GM21447 (cell line): ENCODE data around the gene ADCY7.
A peak's percentile ranks its signal among the peaks of the same experiment; 100 is the strongest.

Experiments
- ATAC-seq: cut with Tn5 transposase; IDR thresholded peaks from one replicate; pipeline ENCODE4 v1.9.1; 2021; ENCODE audit not compliant: unreplicated experiment

The ADCY7 gene

DNA sequence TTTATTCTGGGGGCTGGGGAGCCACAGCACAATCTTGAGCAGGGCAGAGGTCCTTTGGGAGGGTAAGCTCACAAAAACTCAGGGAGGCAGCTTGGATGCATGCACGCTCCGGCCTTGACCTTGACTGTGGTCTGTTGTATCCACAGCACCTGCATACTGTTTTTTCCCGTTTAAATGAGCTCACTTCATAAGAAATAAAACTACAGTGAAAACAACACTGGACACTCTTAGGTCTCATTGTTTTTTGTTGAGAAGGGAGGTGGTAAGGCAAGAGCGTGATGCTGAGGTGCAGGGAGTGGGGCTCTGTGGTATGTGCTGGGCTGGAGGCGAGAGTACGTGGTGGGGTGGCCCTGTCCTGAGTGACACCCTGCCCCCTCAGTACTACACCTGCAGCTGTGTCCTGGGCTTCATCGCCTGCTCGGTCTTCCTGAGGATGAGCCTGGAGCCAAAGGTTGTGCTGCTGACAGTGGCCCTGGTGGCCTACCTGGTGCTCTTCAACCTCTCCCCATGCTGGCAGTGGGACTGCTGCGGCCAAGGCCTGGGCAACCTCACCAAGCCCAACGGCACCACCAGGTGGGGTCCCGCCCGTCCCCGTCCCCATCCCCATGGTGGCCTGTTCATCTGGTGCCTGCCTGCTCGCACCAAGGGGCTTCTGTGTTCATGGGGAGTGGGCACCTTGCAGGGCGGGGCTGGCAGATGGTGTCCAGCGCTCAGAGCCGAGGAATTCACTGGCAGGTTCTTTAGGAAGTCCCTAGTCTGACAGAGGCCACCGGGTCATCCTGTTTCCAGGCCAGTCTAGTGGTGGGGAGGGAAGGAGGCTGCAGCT, 44.2 kb downstream of the ADCY7 start:
- no peak for ATAC-seq

DNA sequence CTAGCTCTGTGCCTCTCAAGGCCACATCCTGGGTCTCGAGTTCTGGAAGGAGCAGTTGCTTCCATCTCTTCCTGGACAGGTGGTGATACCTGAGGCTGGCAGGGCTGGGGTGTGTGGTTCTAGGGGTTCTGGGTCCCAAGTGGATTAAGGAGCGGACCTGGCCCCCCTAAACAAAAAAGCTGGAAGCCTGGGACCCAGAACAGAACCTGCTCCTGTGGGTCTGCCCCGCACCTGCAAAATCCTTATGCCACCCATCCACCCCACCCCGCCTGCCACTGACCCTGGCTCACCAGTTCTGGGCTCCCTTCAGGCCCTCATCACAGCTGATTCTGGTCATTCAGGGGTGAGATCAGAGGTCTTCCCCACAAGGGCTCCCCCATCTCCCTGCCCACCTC, 44.8 kb downstream of the ADCY7 start:
- no peak for ATAC-seq

DNA sequence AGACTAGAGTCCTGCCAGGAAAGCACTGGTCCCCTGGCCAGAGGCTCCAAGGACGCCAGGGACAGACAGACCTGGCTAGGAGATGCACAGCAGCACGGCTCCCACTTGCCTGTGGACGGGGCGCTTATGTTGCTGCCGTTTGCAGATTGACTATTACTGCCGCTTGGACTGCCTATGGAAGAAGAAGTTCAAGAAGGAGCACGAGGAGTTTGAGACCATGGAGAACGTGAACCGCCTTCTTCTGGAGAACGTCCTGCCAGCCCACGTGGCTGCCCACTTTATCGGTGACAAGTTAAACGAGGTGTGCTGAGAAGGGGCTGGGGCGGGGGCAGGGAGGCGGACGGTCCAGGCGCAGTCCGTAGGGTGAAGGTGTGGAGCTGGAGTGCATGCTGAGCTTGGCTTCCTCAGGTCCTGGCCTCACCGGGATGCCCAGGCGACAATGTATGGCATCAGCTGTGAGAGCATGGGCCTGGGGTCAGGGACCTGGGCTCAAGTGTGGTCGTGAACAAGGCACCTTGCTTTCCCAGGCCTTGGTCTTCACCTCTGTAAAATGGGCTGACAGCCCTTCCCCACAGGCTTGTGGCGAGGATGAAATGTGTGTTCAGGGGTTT, 45.6 kb downstream of the ADCY7 start:
- ATAC-seq: no peak

DNA sequence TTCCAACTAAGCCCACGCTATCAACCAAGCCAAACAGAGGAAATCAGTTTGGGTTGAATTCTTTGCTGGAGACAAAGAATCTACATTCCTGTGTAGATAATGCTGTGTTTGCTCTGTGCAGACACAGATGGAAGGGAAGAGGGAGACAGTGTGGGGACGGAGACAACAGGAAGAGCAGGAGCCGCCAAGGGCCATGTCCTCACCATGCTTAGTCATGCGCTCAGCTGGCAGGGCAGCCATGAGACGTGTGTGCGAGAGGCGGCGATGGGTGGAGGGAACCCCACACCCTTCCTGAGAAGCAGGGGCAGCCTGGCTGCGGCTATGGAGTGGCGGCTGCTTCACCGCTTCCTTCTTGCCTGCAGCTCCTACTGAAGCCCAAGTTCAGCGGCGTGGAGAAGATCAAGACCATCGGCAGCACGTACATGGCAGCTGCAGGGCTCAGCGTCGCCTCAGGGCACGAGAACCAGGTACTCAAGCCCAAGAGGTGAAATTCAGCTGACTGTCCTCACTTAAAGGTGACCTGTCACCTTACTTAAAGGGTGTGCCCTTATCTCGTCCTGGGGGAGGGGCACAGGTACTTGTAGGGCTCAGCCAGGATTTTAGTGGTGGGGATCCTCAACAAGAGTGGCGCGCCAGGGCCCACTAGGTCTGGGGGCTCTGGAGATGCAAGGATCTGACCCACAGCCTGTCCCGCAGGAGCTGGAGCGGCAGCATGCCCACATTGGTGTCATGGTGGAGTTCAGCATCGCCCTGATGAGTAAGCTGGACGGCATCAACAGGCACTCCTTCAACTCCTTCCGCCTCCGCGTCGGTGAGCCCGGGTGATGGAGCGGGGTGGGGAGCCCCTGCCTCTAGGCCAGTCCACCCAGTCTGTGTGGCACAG, 47.5 kb downstream of the ADCY7 start:
- no peak for ATAC-seq

DNA sequence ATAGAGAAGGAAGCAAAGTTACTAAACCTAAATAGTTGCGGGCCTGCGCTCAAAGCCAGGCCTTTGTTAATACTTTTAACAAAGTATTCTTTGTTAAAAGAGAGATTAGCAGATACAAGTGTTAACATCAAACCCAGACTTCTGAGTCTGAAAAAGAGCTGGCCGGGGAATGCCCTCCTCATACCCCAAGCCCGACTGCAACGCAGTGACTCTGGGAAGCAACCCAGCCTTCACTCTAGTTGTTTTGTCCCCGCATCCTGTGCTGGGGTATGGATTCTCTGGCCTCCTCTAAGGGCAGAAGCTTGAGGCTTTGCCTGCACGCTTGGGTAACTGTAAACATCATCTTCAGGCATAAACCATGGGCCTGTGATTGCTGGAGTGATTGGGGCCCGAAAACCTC, 48.3 kb downstream of the ADCY7 start:
- ATAC-seq: no peak

DNA sequence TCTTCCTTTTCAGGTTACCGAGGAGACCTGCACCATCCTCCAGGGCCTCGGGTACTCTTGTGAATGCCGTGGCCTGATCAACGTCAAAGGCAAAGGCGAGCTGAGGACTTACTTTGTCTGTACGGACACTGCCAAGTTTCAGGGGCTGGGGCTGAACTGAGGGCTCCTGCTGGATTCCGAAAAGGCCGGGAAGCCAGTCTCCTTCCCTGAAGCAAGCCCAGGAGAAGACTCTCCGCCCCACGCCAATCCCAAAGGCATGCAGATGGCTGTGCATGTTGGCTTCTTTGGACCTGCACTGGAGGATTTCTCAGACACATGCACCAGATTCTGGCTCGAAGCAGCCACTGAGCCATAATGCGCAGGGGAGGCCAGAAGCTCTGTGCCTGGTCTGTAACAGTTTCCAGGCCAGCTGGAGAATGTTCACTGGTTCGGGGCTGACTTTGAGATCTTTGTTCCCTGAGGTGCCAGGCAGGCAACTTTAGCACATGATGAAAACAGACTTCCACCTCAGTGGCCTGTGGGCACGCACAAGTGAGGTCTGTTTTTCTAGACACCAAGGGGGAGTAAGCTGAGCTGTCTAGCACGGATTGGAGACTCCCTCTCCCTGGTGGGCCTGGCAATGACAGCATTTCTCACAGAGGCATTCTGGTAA, 49.1 kb downstream of the ADCY7 start:
- ATAC-seq: no peak

DNA sequence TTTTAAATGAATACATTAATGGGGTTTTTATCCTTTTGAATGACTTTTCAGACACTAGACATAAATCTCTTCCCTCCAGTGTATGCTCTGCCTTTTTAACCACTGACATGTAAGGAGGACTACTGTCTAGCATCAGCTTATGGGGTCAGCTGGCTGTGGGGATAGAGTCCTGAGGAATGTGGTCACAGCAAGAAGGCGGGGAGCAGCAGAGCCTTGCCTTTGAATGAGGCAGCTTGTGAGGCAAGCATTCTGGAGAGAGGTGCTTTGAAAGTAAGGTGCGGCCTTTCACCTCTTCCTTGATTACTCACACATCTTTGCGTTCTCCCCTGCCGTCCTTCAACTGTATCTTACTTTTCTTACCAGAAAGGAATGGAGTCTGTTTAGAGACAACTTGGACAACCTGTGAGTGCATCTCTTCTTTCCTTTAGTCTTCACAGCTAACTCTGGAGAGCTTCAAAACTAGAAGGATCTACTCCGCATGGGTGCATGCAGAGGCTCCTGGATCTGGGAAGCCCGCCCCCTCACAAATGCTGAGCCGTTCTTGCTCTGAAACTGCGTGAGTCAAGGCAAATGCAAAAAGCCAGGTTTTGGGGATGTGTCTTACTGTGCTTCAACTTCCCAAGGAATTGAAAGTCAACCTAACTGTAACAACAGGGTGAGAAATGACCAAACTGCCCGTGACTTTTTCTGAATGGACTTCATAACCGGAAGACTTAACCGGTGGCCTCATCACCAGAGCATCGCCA, 49.9 kb downstream of the ADCY7 start:
- no peak for ATAC-seq

DNA sequence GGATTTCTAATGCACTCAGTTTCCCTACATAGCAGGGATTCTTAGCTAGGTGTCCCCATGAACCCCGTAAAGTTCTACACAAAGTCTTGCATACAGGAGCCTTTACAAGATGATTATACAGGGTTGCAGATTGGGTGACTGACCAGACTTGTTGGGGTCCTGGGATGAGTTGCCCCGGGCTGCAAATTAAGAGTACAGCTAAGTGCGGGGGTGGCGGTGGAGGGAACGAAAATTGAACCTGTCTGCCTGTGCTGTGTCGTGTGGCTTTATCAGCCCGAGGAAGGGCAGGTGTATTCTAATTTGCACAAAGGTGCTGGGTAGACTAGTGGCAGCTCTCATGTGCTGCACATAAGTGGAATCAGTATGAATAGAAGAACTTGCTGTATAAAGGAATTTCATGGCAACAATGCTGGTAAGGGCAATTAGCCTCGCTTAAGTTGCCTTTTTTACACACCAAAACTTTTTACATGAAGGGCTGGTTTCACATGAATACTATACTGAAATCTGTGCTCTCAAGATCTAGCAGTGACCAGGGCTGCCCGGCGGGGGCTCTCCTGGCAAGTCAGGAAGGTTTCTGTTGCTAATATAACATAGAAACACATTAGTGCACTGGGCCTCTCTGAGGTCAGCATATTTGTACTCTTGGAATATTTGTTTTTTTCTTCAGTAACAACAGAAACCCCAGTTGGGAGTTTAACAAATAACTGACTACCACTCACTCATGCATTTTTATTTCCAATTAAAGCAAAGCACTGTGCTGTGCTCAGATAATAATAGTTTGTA, 50.7 kb downstream of the ADCY7 start:
- ATAC-seq: no peak

DNA sequence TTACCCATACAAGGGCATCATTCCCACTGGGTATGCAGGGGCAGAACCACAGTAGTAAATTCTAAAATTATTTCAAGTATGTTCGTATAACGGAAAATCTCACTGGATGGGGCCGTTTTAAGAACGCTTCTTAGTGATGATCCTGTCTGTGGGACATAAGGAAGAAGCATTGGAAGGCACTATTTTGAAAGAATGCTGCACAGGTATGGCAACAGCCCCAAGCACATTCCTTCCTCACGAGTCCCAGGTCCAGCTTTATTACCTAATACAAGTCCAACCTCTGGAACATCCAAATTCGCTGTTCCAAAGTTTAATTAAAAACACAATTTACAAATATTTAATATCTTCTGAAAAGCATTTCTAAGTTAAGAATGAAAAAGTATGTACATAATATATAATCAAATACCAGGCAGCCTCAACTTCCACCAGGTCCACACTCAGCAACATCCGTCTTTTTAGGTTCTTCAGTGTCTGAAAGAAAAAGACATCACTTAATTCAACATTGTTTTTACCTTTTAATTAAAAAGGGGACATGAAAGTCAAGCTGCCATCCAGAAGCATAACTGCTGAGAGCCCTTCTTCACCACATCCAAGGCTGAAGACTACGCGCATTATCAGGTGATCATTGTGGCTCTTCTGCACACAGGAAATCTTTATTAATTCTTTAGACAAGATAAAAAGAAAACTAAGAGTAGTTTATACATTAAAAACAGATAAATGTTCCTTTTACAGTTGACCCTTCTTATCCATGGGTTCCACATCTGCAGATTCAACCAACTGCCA, 52.6 kb downstream of the ADCY7 start:
- ATAC-seq: no peak

DNA sequence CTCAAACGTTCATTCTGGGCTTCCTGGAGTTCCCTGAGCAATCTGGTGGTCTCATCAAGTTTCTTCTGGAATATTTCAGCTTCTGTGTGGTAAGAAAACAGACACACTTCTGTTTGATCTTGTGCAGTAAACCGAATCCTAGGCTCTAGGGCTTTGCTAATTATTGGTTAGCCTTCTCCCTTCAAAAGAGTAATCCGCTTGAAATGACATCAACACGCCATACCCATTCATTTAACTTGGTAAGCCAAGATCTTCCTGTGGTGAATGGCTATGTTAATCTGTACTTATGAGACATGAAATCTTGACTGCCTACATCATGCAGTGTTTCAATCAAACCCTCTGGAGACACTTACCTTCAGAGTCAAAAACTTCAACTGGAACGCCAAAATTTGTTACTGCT, 54.0 kb downstream of the ADCY7 start:
- no peak for ATAC-seq

DNA sequence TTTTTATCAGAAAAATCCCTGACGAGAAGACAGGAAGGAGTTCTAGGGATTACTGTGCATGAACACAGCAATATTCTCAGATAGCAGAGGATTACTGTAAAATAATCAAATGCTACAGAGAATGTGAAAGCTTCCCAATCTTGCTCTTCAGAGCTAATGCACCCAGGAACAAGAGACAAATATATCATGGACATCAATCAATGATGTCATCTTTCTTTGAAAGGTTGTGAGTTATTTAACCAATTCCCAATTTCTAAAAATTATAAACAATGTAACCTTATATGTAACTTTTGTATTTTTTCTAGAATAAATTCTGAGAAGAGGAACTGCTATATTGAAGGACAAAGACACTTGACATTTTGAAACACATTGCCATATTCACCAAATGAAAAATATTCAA, 56.0 kb downstream of the ADCY7 start:
- no peak for ATAC-seq

DNA sequence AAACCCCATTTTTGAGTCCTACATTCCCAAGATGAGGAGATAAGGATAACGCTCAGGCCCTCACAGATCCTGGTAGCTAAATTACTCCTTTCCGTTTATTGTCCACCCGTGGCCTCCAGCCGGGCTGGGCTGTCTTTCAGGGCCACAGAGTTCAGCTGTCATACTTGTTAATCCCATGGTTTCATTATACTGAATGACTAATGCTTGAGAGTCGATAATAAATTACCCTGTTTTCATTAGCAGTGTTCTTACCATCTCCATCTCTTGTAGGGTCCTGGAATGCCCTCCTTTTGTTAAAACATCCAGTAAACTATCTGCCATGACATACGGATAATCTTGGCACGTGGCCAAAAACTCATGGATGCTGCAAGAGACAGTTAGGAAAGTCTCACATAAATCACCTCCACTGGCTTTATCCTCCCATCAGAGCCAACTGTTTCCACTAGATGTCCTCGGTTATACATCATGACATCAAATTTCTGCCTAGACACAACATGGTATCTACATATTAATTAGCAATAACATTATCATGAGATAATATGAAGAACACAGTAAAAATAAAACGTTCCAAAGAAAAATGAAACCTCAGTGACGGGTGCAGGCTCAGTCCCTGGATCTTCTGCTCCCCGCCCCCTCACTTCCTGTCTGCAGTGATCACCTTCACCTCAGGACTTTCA, 57.1 kb downstream of the ADCY7 start:
- ATAC-seq: no peak

DNA sequence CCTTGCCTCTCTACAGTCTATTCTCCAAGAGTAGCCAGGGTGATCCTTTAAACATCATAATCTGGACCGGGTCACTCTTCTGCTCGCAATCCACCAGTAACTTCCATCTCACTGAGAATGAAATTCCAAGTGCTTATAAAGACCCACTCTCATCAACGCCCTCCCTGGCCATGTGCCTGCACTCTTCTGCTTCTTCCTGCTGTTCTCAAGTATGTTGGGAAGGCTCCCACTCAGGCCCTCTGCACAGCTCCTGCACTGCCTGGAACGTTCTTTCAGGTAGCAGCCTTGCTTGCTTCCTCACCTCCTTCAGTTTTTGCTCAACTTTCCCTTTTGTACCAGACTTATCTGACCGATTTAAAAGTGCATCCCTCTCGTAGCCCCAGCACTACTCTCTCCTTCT, 58.0 kb downstream of the ADCY7 start:
- ATAC-seq: no peak

DNA sequence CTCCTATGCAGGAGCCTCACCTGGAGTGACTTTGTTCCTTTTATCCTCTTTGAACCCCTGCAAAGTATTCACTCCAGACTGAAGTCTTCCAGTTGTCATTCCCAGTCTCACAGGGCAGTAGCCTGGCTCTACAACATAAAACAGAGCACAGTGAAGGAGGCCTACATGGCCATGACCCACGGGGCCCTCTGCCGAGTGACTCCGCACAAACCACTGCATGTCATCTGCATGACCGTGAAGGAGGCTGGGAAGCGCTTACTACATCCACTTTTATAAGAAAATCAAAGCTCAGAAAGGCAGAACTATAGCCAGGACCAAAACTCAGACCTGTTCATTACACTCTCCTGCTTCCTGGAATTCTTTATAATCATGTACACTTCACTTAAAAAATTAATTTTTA, 59.9 kb downstream of the ADCY7 start:
- no peak for ATAC-seq

DNA sequence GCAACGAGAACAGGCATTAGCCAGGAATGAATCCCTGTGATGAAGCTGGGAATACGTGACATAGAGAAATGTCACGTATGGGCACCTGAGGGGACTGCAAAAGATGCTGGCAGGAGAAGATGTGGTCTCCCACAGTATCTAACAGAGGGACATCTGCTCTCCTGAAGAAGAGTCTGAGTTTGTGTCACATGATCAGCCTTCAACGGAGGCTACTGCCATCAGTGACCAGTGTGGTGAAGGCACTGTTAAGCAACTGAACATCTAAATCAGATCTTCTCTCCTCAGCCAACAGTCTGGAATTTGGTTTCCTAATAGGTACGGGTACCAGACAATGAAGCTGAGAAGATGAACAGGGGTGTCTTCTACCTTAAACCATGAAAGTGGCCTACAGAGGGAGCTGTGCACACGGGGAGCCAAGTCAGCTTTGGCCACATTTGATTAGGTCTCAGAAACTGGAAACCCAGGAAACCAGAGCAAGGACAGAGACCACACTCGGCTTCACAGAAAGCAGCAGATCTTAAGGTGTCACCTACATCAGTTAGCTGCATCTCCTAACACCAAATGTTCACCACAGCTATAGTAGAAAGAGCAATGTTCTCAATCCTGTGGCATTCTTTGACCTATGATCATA, 60.6 kb downstream of the ADCY7 start:
- ATAC-seq: peak; percentile 72

DNA sequence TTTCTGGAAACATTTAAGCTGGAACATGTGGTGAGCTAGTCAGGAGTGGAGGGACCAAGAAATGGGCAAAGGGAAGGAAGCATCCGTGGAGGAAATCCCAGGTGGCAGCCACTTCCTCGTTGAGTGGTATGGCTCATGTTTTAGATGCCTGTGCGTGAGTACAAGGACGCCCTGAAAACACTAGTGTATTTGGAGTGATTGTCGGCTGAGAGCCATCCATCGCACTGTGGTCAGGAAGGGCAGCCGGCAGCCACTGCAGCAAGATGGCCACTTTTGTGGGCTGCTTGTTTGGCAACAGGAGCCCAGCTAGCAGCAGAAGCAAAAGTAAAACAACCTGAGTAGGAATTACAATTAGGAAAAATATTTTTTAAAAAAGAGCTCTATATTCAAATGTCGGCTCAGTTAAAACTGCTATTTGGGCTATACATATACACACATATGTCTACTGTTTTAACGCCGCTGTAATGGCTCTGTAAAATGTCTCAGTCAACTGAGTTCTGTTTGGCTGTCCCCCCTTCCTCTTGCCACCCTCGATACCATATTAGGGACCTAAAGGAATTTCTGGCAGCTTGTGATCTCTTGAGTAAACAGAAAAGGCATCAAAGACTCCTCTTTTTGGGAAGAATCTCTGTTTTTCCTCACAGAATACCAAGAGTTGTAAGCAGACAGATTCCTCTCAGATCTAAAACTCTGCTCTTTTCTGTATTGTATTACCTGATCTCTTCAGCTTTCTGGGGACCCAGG, 63.3 kb downstream of the ADCY7 start:
- no peak for ATAC-seq

DNA sequence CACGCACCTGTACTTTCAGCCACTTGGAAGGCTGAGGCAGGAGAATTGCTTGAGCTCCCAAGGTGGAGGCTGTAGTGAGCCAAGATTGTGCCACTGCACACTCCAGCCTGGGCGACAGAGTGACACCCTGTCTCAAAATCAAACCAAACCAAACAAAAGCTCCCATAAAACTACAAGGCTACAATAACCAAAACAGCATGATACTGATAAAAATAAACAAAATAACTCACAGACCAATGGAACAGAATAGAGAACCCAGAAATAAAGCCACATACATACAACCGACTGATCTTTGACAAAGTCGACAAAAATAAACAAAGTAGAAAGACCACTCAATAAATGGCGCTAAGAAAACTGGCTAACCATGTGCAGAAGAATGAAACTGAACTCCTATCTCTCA, 65.2 kb downstream of the ADCY7 start:
- no peak for ATAC-seq
